WERI-Rb-1 (cell line): ENCODE results near the gene DLGAP4.

ENCODE experiments used
- DNase-seq: peaks from one replicate; pipeline ENCODE4 v3.0.0-alpha.2; 2020
- H3K27ac ChIP-seq: fragments of 250-450 bp; sonication (Bioruptor Pico); 2 replicates; pipeline ENCODE4 v1.5.1; 2020; ENCODE audit warnings: mild to moderate bottlenecking, moderate library complexity
- H3K27me3 ChIP-seq: fragments of 250-450 bp; sonication (Bioruptor Pico); 2 replicates; pipeline ENCODE4 v1.5.1; 2021; ENCODE audit warnings: mild to moderate bottlenecking, low read depth, moderate library complexity; ENCODE audit not compliant: insufficient read depth, severe bottlenecking
- H3K36me3 ChIP-seq: fragments of 250-450 bp; sonication (Bioruptor Pico); 2 replicates; pipeline ENCODE4 v1.5.1; 2020; ENCODE audit warnings: mild to moderate bottlenecking, moderate library complexity
- H3K4me3 ChIP-seq: 2 replicates; pipeline ENCODE4 v1.5.1; 2011; ENCODE audit warnings: low read depth, mild to moderate bottlenecking, control low read depth, low read length
- H3K9me3 ChIP-seq: fragments of 250-450 bp; sonication (Bioruptor Pico); 2 replicates; pipeline ENCODE4 v1.5.1; 2021; ENCODE audit warnings: mild to moderate bottlenecking, moderate library complexity; ENCODE audit not compliant: severe bottlenecking
- TF ChIP-seq, protein P1 (sequence below): IDR thresholded peaks from 2 replicates; pipeline ENCODE4 v1.5.1; 2011; ENCODE audit warnings: low read depth, mild to moderate bottlenecking, control low read depth, inconsistent platforms, low read length

The DLGAP4 gene

DNA sequence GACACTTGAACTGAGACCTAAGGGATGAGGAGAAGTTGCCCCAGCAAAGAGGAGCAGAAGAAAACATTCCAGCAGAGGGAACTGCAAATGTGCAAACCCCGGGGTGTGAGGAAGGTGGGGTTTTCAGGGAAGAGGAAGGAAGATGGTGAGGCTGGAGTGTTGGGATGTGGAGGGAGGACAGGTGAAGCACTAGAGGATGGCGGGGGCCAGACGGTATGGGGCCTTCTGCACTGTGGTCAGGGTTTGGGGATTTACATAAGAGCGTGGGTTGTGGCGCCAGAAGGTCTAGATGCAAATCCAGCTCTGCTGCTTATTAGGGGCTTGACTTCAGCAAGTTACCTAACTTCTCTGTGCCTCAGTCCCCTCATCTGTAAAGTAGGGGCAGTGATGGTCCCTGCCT is 16.0 kb downstream of the DLGAP4 start:
- TF ChIP-seq, protein P1, sequence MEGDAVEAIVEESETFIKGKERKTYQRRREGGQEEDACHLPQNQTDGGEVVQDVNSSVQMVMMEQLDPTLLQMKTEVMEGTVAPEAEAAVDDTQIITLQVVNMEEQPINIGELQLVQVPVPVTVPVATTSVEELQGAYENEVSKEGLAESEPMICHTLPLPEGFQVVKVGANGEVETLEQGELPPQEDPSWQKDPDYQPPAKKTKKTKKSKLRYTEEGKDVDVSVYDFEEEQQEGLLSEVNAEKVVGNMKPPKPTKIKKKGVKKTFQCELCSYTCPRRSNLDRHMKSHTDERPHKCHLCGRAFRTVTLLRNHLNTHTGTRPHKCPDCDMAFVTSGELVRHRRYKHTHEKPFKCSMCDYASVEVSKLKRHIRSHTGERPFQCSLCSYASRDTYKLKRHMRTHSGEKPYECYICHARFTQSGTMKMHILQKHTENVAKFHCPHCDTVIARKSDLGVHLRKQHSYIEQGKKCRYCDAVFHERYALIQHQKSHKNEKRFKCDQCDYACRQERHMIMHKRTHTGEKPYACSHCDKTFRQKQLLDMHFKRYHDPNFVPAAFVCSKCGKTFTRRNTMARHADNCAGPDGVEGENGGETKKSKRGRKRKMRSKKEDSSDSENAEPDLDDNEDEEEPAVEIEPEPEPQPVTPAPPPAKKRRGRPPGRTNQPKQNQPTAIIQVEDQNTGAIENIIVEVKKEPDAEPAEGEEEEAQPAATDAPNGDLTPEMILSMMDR: no peak
- DNase-seq: no peak
- no peaks in the 10 kb centered on the region for H3K27me3 ChIP-seq

DNA sequence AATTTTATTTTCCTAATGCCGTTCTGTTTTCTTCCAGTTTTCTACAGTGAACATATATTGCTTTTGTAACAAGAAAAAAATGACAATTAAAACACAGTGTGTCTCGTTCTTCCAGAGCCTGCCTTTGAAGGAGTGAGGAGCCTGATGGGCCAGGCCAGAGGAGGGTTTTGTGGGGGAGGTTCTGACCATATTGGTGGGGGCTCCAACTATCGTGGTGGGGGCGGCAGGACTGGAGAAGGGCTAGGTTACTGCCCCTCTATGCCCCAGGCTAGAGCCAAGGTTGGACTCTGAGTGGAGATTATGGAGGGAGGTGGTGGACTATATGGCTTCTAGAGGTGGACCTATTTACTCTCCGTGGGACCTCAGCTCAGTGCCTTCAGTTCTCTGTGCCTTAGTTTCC is 24.0 kb downstream of the DLGAP4 start:
- no peak for DNase-seq

More for the DNA sequence above, 16.0 kb downstream of the DLGAP4 start:
- H3K36me3 ChIP-seq: no peaks in the 10 kb centered on the region
- no peak overlapping the region for H3K27ac ChIP-seq
- no peak overlapping the region for H3K4me3 ChIP-seq
- no peaks in the 10 kb centered on the region for H3K9me3 ChIP-seq

DNA sequence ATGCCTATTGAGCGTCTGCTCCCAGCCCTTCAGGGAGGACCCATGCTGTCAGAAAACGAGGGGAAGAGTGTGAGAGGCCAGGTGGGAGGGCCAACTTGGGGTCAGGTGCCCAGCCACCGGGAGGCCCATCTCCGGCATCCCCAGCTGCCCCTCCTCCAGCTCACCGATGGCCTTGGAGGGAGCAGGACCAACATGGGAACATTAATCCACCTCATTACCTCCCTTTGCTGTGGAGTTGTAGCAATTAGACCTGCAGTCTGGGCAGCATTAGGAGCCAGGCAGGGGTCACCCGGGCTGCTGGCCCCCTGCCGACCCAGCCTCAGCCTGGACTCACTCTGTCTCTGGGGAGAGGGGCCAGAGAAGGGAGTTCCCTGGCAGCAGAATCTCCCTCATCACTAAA is 25.1 kb downstream of the DLGAP4 start:
- no peaks in the 10 kb centered on the region for H3K9me3 ChIP-seq
- H3K27ac ChIP-seq: no peak overlapping the region
- H3K36me3 ChIP-seq: no peaks in the 10 kb centered on the region
- TF ChIP-seq, protein P1: no peak
- H3K27me3 ChIP-seq: no peaks in the 10 kb centered on the region
- no peak overlapping the region for H3K4me3 ChIP-seq
- DNase-seq: no peak

More for the DNA sequence above, 24.0 kb downstream of the DLGAP4 start:
- H3K9me3 ChIP-seq: no peaks in the 10 kb centered on the region
- H3K27ac ChIP-seq: no peak overlapping the region
- H3K4me3 ChIP-seq: no peak overlapping the region
- H3K27me3 ChIP-seq: no peaks in the 10 kb centered on the region
- TF ChIP-seq, protein P1: no peak
- no peaks in the 10 kb centered on the region for H3K36me3 ChIP-seq

DNA sequence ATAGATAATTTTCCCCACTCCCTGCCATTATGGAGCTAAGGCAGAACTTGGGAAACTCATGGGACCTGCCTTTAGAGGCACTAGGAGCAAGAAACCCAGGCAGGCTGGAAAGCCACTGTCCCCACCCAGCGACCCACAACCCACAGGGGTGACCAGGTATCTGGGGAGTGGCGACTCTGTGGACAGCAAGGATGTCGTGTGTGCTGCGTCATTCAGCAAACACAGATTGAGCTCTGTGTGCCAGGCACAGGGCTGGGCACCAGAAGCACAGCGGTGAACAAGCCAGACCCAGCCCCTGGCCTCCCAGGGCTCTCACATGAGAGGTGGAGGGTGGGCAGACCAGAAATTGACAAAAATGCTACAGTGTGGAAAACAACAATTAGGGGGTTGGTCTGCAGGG is 27.7 kb downstream of the DLGAP4 start:
- H3K27me3 ChIP-seq: no peaks in the 10 kb centered on the region
- H3K27ac ChIP-seq: no peak overlapping the region
- DNase-seq: no peak
- no peaks in the 10 kb centered on the region for H3K36me3 ChIP-seq
- TF ChIP-seq, protein P1: no peak
- no peaks in the 10 kb centered on the region for H3K9me3 ChIP-seq
- no peak overlapping the region for H3K4me3 ChIP-seq

DNA sequence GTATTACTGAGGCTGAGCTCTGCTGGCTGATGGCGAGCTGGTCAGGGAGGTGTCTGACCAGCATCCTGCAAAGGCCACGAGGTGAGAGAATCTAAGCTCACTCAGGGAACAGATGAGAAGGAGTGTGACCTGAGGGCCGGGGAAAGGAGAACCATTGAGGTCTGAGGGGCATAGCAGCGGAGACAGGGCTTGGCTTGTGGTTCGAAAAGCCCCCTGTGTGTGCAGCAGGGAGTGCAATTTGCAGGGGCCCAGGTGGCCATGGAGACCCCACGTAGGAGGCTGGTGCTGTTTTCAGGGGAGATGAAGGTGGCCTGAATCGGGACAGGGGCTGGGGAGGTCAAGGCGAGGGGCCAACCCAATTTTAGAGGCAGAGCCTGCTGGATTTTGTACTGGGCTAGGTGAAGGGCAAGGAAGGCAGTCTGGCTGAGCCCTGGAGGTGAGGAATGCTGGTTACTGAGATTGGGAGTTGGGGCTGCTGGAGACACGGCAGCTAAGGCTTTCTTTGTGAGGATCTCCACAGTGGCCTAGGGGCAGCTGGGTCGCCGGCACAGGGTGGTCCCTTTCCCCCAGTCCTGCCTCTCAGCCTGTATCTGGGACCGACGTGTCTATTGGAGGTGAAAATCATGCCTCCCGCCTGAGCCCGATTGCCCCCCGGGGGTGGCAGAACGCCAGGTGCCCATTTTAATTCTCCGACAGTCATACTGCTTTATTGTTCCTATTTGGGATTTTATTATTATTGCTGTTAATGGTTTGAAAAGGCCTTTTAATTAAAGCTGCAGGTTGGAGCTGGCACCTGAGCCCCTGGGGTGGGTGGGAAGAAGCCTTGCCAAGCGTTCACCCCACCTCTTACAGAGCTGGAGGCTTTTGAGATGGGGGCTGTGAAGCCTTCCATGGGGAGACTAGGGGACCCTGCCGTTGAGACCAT is 28.4 kb downstream of the DLGAP4 start:
- no peaks in the 10 kb centered on the region for H3K27me3 ChIP-seq
- DNase-seq: no peak
- TF ChIP-seq, protein P1: no peak

More for the DNA sequence above, 28.4 kb downstream of the DLGAP4 start:
- Histone ChIP-seq H3K27ac (no peak overlapping the region), H3K9me3 (no peaks in the 10 kb centered on the region), H3K36me3 (no peaks in the 10 kb centered on the region), H3K4me3 (no peak overlapping the region)
